ENCODE data around the gene MACROH2A1. TPM values are rescaled to one million over a fixed set of nuclear protein-coding genes. Genes with fewer than 3 reads are reported as not detected.

Gene MACROH2A1
- total and polyA plus RNA-seq, 4 experiments from 2014 or later, result 100 to 181 (median 108) TPM

- ChIA-PET CTCF (ENCODE audit: partially characterized antibody) (interaction anchor here (1.0 kb wide), 1 partner anchor 49 kb away, joined by 3 read pairs; no protein-coding TSS in a partner anchor), POLR2A (ENCODE audit: partially characterized antibody) (no interaction called here)
- Mint-ChIP-seq H3K4me3 (no peak overlapping the region), H3K9me3 (no peaks in the 10 kb centered on the region), H3K27ac (peak overlapping the region in 6 of 7 donors; percentile 4 to 79 (median 38)), H3K4me1 (peaks cover 32 to 70% (median 56%) of the 10 kb centered on the region in 4 donors), H3K27me3 (no peaks in the 10 kb centered on the region), H3K36me3 (peaks cover 45 to 76% of the 10 kb centered on the region in 2 donors)
- DNase-seq, result no peak
- Histone ChIP-seq H3K36me3 (ENCODE audit: insufficient read depth, low read length) (peaks cover 27% of the 10 kb centered on the region), H3K4me1 (ENCODE audit: insufficient read depth, low read length) (peaks cover 24% of the 10 kb centered on the region), H3K4me3 (ENCODE audit: low read length in 2 of 2) (no peak overlapping the region), H3K27me3 (ENCODE audit: insufficient read depth, low read length) (no peaks in the 10 kb centered on the region), H3K9me3 (ENCODE audit: control insufficient read depth in 1 of 2, low read length in 2 of 2) (no peaks in the 10 kb centered on the region), H3K27ac (ENCODE audit: low read depth, low read length) (no peak overlapping the region)
- intact Hi-C loops (cut with micrococcal nuclease), result no loop called here
These were observed 21.9 kb downstream of the MACROH2A1 start for GRCh38 chr5:135376961-135377624.

GRCh38 chr5:135375040-135375793 lies 23.8 kb downstream of the MACROH2A1 start:
- H3K27ac ChIP-seq (ENCODE audit: low read depth, low read length), result no peak overlapping the region
- Mint-ChIP-seq H3K4me3 (no peak overlapping the region), H3K27me3 (no peaks in the 10 kb centered on the region), H3K4me1 (peaks cover 32 to 74% (median 57%) of the 10 kb centered on the region in 4 donors), H3K9me3 (no peaks in the 10 kb centered on the region), H3K36me3 (peaks cover 47 to 75% of the 10 kb centered on the region in 2 donors), H3K27ac (peak overlapping the region in 2 of 7 donors; percentile 57 to 62)
- peaks cover 24% of the 10 kb centered on the region for H3K4me1 ChIP-seq (ENCODE audit: insufficient read depth, low read length)
- POLR2A ChIA-PET (ENCODE audit: partially characterized antibody), result no interaction called here
- no peaks in the 10 kb centered on the region for H3K27me3 ChIP-seq (ENCODE audit: insufficient read depth, low read length)
- peaks cover 23% of the 10 kb centered on the region for H3K36me3 ChIP-seq (ENCODE audit: insufficient read depth, low read length)
- CTCF ChIA-PET (ENCODE audit: partially characterized antibody), result interaction anchor here (1.3 kb wide), 1 partner anchor 23 kb away, joined by 3 read pairs; no protein-coding TSS in a partner anchor
- DNase-seq, result no peak
- no peak overlapping the region for H3K4me3 ChIP-seq (ENCODE audit: low read length in 2 of 2)
- no peaks in the 10 kb centered on the region for H3K9me3 ChIP-seq (ENCODE audit: control insufficient read depth in 1 of 2, low read length in 2 of 2)
- intact Hi-C loops (cut with micrococcal nuclease), result no loop called here

- Mint-ChIP-seq H3K9me3 (no peaks in the 10 kb centered on the region), H3K36me3 (peaks cover 45 to 73% of the 10 kb centered on the region in 2 donors), H3K27me3 (no peaks in the 10 kb centered on the region), H3K27ac (peak overlapping the region in 6 of 7 donors; percentile 30 to 70 (median 47)), H3K4me1 (peaks cover 30 to 63% (median 51%) of the 10 kb centered on the region in 4 donors), H3K4me3 (no peak overlapping the region)
- ChIA-PET CTCF (ENCODE audit: partially characterized antibody) (no interaction called here), POLR2A (ENCODE audit: partially characterized antibody) (no interaction called here)
- peak in 2 of 5 donors; percentile 10 for DNase-seq
- Histone ChIP-seq H3K9me3 (ENCODE audit: control insufficient read depth in 1 of 2, low read length in 2 of 2) (no peaks in the 10 kb centered on the region), H3K4me1 (ENCODE audit: insufficient read depth, low read length) (peaks cover 24% of the 10 kb centered on the region), H3K36me3 (ENCODE audit: insufficient read depth, low read length) (peaks cover 23% of the 10 kb centered on the region), H3K27me3 (ENCODE audit: insufficient read depth, low read length) (no peaks in the 10 kb centered on the region), H3K4me3 (ENCODE audit: low read length in 2 of 2) (no peak overlapping the region), H3K27ac (ENCODE audit: low read depth, low read length) (no peak overlapping the region)
- intact Hi-C loops (cut with micrococcal nuclease), result no loop called here
These were observed 25.1 kb downstream of the MACROH2A1 start for GRCh38 chr5:135373736-135374515.

GRCh38 chr5:135372654-135373381 lies 26.2 kb downstream of the MACROH2A1 start:
- Mint-ChIP-seq H3K4me3 (peak overlapping the region in 2 of 8 donors; percentile 10 to 25), H3K36me3 (peaks cover 42 to 74% of the 10 kb centered on the region in 2 donors), H3K27ac (peak overlapping the region in 4 of 7 donors; percentile 30 to 60 (median 44)), H3K27me3 (no peaks in the 10 kb centered on the region), H3K4me1 (peaks cover 25 to 55% (median 43%) of the 10 kb centered on the region in 4 donors), H3K9me3 (no peaks in the 10 kb centered on the region)
- intact Hi-C loops (cut with micrococcal nuclease), result no loop called here
- ChIA-PET CTCF (ENCODE audit: partially characterized antibody) (no interaction called here), POLR2A (ENCODE audit: partially characterized antibody) (no interaction called here)
- H3K27me3 ChIP-seq (ENCODE audit: insufficient read depth, low read length), result no peaks in the 10 kb centered on the region
- no peak for DNase-seq
- H3K36me3 ChIP-seq (ENCODE audit: insufficient read depth, low read length), result peaks cover 24% of the 10 kb centered on the region
- H3K4me3 ChIP-seq (ENCODE audit: low read length in 2 of 2), result no peak overlapping the region
- H3K27ac ChIP-seq (ENCODE audit: low read depth, low read length), result no peak overlapping the region
- peaks cover 19% of the 10 kb centered on the region for H3K4me1 ChIP-seq (ENCODE audit: insufficient read depth, low read length)
- H3K9me3 ChIP-seq (ENCODE audit: control insufficient read depth in 1 of 2, low read length in 2 of 2), result no peaks in the 10 kb centered on the region

- H3K9me3 ChIP-seq (ENCODE audit: control insufficient read depth in 1 of 2, low read length in 2 of 2), result no peaks in the 10 kb centered on the region
- peak overlapping the region in 1 of 7 donors; percentile 18 for H3K27ac Mint-ChIP-seq
- H3K4me3 Mint-ChIP-seq, result no peak overlapping the region
- peaks cover 46 to 74% of the 10 kb centered on the region in 2 donors for H3K36me3 Mint-ChIP-seq
- H3K9me3 Mint-ChIP-seq, result no peaks in the 10 kb centered on the region
- no peak overlapping the region for H3K4me3 ChIP-seq (ENCODE audit: low read length in 2 of 2)
- no peaks in the 10 kb centered on the region for H3K27me3 Mint-ChIP-seq
- H3K27me3 ChIP-seq (ENCODE audit: insufficient read depth, low read length), result no peaks in the 10 kb centered on the region
- H3K36me3 ChIP-seq (ENCODE audit: insufficient read depth, low read length), result peaks cover 35% of the 10 kb centered on the region
- peaks cover 21 to 45% (median 36%) of the 10 kb centered on the region in 4 donors for H3K4me1 Mint-ChIP-seq
- no peak for DNase-seq
- POLR2A ChIA-PET (ENCODE audit: partially characterized antibody), result no interaction called here
- CTCF ChIA-PET (ENCODE audit: partially characterized antibody), result interaction anchor here (0.9 kb wide), 1 partner anchor 17 kb away, joined by 3 read pairs; no protein-coding TSS in a partner anchor
- peaks cover 15% of the 10 kb centered on the region for H3K4me1 ChIP-seq (ENCODE audit: insufficient read depth, low read length)
- no peak overlapping the region for H3K27ac ChIP-seq (ENCODE audit: low read depth, low read length)
- intact Hi-C loops (cut with micrococcal nuclease), result no loop called here
These were observed 27.3 kb downstream of the MACROH2A1 start for GRCh38 chr5:135371622-135372232.

- peaks cover 15% of the 10 kb centered on the region for H3K4me1 ChIP-seq (ENCODE audit: insufficient read depth, low read length)
- H3K27ac ChIP-seq (ENCODE audit: low read depth, low read length), result no peak overlapping the region
- Mint-ChIP-seq H3K9me3 (no peaks in the 10 kb centered on the region), H3K27me3 (no peaks in the 10 kb centered on the region), H3K27ac (no peak overlapping the region), H3K4me1 (peaks cover 19 to 34% (median 28%) of the 10 kb centered on the region in 4 donors), H3K36me3 (peaks cover 53 to 76% of the 10 kb centered on the region in 2 donors), H3K4me3 (no peak overlapping the region)
- intact Hi-C loops (cut with micrococcal nuclease), result no loop called here
- H3K4me3 ChIP-seq (ENCODE audit: low read length in 2 of 2), result no peak overlapping the region
- H3K36me3 ChIP-seq (ENCODE audit: insufficient read depth, low read length), result peaks cover 45% of the 10 kb centered on the region
- H3K27me3 ChIP-seq (ENCODE audit: insufficient read depth, low read length), result no peaks in the 10 kb centered on the region
- H3K9me3 ChIP-seq (ENCODE audit: control insufficient read depth in 1 of 2, low read length in 2 of 2), result no peaks in the 10 kb centered on the region
- CTCF ChIA-PET (ENCODE audit: partially characterized antibody), result interaction anchor here (1.3 to 1.5 kb wide), 2 partner anchors 10 to 20 kb away, joined by 3 read pairs; no protein-coding TSS in a partner anchor
- POLR2A ChIA-PET (ENCODE audit: partially characterized antibody), result no interaction called here
- DNase-seq, result no peak
These were observed 29.1 kb downstream of the MACROH2A1 start for GRCh38 chr5:135369952-135370351.

Data from CD4-positive, alpha-beta memory T cell (primary cell).